BLaER1 (cell line): ENCODE data around the gene C16orf95.
A peak's percentile ranks its signal among the peaks of the same experiment; 100 is the strongest.

Experiments
- H3K27ac ChIP-seq: shearing (Covaris generic); formaldehyde crosslinking; 2 replicates; pipeline ENCODE4 v1.8.1; 2022
- H3K27me3 ChIP-seq: shearing (Covaris generic); formaldehyde crosslinking; 2 replicates; pipeline ENCODE4 v1.8.1; 2022
- H3K36me3 ChIP-seq: shearing (Covaris generic); formaldehyde crosslinking; 2 replicates; pipeline ENCODE4 v1.8.1; 2022
- H3K4me1 ChIP-seq: shearing (Covaris generic); formaldehyde crosslinking; 2 replicates; pipeline ENCODE4 v1.8.1; 2022
- H3K4me2 ChIP-seq: shearing (Covaris generic); formaldehyde crosslinking; 2 replicates; pipeline ENCODE4 v1.8.1; 2022
- H3K4me3 ChIP-seq: shearing (Covaris generic); formaldehyde crosslinking; 2 replicates; pipeline ENCODE4 v1.8.1; 2022
- H3K9ac ChIP-seq: shearing (Covaris generic); formaldehyde crosslinking; 2 replicates; pipeline ENCODE4 v1.8.1; 2022
- H3K9me3 ChIP-seq: shearing (Covaris generic); formaldehyde crosslinking; 2 replicates; pipeline ENCODE4 v1.8.1; 2022
- H4K20me1 ChIP-seq: shearing (Covaris generic); formaldehyde crosslinking; 2 replicates; pipeline ENCODE4 v1.8.1; 2022
- Cebpa-rat ChIP-seq: shearing (Covaris generic); IDR thresholded peaks from 2 replicates; pipeline ENCODE4 v1.8.1; 2022

The C16orf95 gene

GRCh38 chr16:87278191-87279093 lies 38.8 kb downstream of the C16orf95 start:
- Histone ChIP-seq H3K36me3 (no peaks in the 10 kb centered on the region), H3K4me1 (peaks cover 56% of the 10 kb centered on the region), H3K4me2 (peak overlapping the region; percentile 88), H3K27me3 (no peaks in the 10 kb centered on the region), H3K9me3 (no peaks in the 10 kb centered on the region), H3K27ac (peak overlapping the region; percentile 26; the same call in 1 of the 2 replicates), H3K4me3 (no peak overlapping the region), H3K9ac (no peak overlapping the region), H4K20me1 (no peaks in the 10 kb centered on the region)
- no peak for TF ChIP-seq Cebpa-rat

GRCh38 chr16:87276924-87277323 lies 40.3 kb downstream of the C16orf95 start:
- H3K4me2 ChIP-seq: peak overlapping the region; percentile 88
- no peaks in the 10 kb centered on the region for H4K20me1 ChIP-seq
- no peak for TF ChIP-seq Cebpa-rat
- H3K4me3 ChIP-seq: no peak overlapping the region
- no peaks in the 10 kb centered on the region for H3K9me3 ChIP-seq
- peaks cover 71% of the 10 kb centered on the region for H3K4me1 ChIP-seq
- no peaks in the 10 kb centered on the region for H3K27me3 ChIP-seq
- peak overlapping the region; percentile 59; the same call in 1 of the 2 replicates for H3K9ac ChIP-seq
- H3K36me3 ChIP-seq: no peaks in the 10 kb centered on the region
- H3K27ac ChIP-seq: peak overlapping the region; percentile 72

GRCh38 chr16:87276091-87276701 lies 41.0 kb downstream of the C16orf95 start:
- no peaks in the 10 kb centered on the region for H3K36me3 ChIP-seq
- H3K4me3 ChIP-seq: peak overlapping the region; percentile 16; the same call in 1 of the 2 replicates
- no peaks in the 10 kb centered on the region for H4K20me1 ChIP-seq
- H3K9me3 ChIP-seq: no peaks in the 10 kb centered on the region
- peaks cover 79% of the 10 kb centered on the region for H3K4me1 ChIP-seq
- H3K27me3 ChIP-seq: no peaks in the 10 kb centered on the region
- TF ChIP-seq Cebpa-rat: no peak
- peak overlapping the region; percentile 59 for H3K9ac ChIP-seq
- peak overlapping the region; percentile 88 for H3K4me2 ChIP-seq
- peak overlapping the region; percentile 72 for H3K27ac ChIP-seq

GRCh38 chr16:87274794-87275193 lies 42.4 kb downstream of the C16orf95 start:
- H3K4me2 ChIP-seq: peak overlapping the region; percentile 88
- H3K4me3 ChIP-seq: no peak overlapping the region
- H3K4me1 ChIP-seq: peaks cover 93% of the 10 kb centered on the region
- peaks cover 2% of the 10 kb centered on the region for H3K9me3 ChIP-seq
- peak overlapping the region; percentile 60; the same call in 1 of the 2 replicates for H3K27ac ChIP-seq
- H3K9ac ChIP-seq: no peak overlapping the region; the same call in 1 of the 2 replicates
- H4K20me1 ChIP-seq: no peaks in the 10 kb centered on the region
- H3K27me3 ChIP-seq: no peaks in the 10 kb centered on the region
- H3K36me3 ChIP-seq: no peaks in the 10 kb centered on the region
- TF ChIP-seq Cebpa-rat: no peak

- H3K4me1 ChIP-seq: peaks cover 92% of the 10 kb centered on the region
- H3K4me3 ChIP-seq: no peak overlapping the region
- H3K27ac ChIP-seq: peak overlapping the region; percentile 94
- H3K4me2 ChIP-seq: peak overlapping the region; percentile 88
- peaks cover 14% of the 10 kb centered on the region for H3K9me3 ChIP-seq
- 0 out of 2 replicates have a peak overlapping the region, but pooled peaks have one; percentile 3 for H3K9ac ChIP-seq
- no peaks in the 10 kb centered on the region for H4K20me1 ChIP-seq
- H3K27me3 ChIP-seq: no peaks in the 10 kb centered on the region
- H3K36me3 ChIP-seq: no peaks in the 10 kb centered on the region
- no peak for TF ChIP-seq Cebpa-rat
These were observed 43.6 kb downstream of the C16orf95 start for GRCh38 chr16:87273471-87274030.

GRCh38 chr16:87271256-87271655 lies 45.9 kb downstream of the C16orf95 start:
- TF ChIP-seq Cebpa-rat: no peak; the same call in 1 of the 2 replicates
- peaks cover 85% of the 10 kb centered on the region for H3K4me1 ChIP-seq

GRCh38 chr16:87267566-87267965 lies 49.6 kb downstream of the C16orf95 start:
- Histone ChIP-seq H3K9me3 (peaks cover 32% of the 10 kb centered on the region), H3K4me2 (no peak overlapping the region), H3K36me3 (no peaks in the 10 kb centered on the region), H3K4me3 (no peak overlapping the region), H3K9ac (no peak overlapping the region), H3K4me1 (peaks cover 85% of the 10 kb centered on the region), H3K27ac (peak overlapping the region; percentile 45; the same call in 1 of the 2 replicates), H3K27me3 (no peaks in the 10 kb centered on the region), H4K20me1 (no peaks in the 10 kb centered on the region)
- no peak for TF ChIP-seq Cebpa-rat

More at GRCh38 chr16:87271256-87271655, 45.9 kb downstream of the C16orf95 start:
- Histone ChIP-seq H4K20me1 (no peaks in the 10 kb centered on the region), H3K4me2 (peak overlapping the region; percentile 88), H3K27ac (peak overlapping the region; percentile 94), H3K27me3 (no peaks in the 10 kb centered on the region), H3K9me3 (peaks cover 19% of the 10 kb centered on the region), H3K9ac (peak overlapping the region; percentile 77), H3K36me3 (no peaks in the 10 kb centered on the region), H3K4me3 (peak overlapping the region; percentile 32)

- H3K36me3 ChIP-seq: no peaks in the 10 kb centered on the region
- peak overlapping the region; percentile 45; the same call in 1 of the 2 replicates for H3K27ac ChIP-seq
- no peak for TF ChIP-seq Cebpa-rat
- no peak overlapping the region for H3K9ac ChIP-seq
- H4K20me1 ChIP-seq: no peaks in the 10 kb centered on the region
- H3K4me3 ChIP-seq: no peak overlapping the region
- peaks cover 32% of the 10 kb centered on the region for H3K9me3 ChIP-seq
- H3K4me2 ChIP-seq: no peak overlapping the region; the same call in 1 of the 2 replicates
- peaks cover 80% of the 10 kb centered on the region for H3K4me1 ChIP-seq
- no peaks in the 10 kb centered on the region for H3K27me3 ChIP-seq
These were observed 50.3 kb downstream of the C16orf95 start for GRCh38 chr16:87266846-87267245.

GRCh38 chr16:87265261-87265660 lies 51.9 kb downstream of the C16orf95 start:
- Histone ChIP-seq H3K4me3 (0 out of 2 replicates have a peak overlapping the region, but pooled peaks have one; percentile 12), H3K36me3 (0 out of 2 replicates have a peak, but pooled peaks cover 6% of the 10 kb centered on the region), H3K9me3 (peaks cover 45% of the 10 kb centered on the region), H3K27me3 (no peaks in the 10 kb centered on the region), H3K4me2 (peak overlapping the region; percentile 61), H3K9ac (no peak overlapping the region), H4K20me1 (no peaks in the 10 kb centered on the region), H3K4me1 (peaks cover 64% of the 10 kb centered on the region), H3K27ac (peak overlapping the region; percentile 61)
- no peak for TF ChIP-seq Cebpa-rat
